Ammon's horn (tissue), 1 donor: ENCODE results near the gene ARID5B.

Source experiments
- DNase-seq: peaks from one replicate; pipeline ENCODE4 v3.0.0-alpha.2; 2016; ENCODE audit warnings: low spot score

ARID5B gene

DNA sequence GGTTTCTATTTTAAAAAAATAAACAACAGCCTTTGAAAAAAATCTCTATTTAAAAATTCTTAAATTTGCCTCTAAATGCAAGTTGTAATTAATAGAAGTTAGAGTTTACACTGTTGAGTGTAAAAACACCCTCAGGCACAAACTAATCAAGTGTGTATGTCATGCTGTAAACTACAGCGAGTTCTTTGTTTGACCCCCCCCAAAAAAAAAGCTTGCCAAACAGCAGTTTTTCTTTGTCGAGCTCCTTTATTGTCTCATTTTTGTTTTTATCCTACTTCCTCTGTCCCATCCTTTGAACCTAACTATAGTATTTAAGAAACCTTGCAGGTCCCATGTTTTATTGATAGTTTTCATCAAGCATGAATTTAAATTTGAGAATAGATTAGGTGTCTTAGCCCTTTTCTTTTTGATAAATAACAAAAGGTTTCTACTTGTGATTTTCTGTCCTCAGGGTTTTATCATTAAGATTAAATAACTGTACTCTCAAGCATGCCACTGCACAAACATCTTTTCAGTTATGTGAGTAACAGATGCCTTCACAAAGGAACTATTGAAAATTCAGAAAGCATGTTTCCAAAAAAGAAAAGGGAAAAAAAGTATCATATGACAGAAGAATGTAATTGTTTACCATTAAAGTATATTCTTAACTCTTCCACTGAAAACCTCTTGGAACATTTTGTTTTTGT, 176.0 kb downstream of the ARID5B start:
- DNase-seq: no peak

DNA sequence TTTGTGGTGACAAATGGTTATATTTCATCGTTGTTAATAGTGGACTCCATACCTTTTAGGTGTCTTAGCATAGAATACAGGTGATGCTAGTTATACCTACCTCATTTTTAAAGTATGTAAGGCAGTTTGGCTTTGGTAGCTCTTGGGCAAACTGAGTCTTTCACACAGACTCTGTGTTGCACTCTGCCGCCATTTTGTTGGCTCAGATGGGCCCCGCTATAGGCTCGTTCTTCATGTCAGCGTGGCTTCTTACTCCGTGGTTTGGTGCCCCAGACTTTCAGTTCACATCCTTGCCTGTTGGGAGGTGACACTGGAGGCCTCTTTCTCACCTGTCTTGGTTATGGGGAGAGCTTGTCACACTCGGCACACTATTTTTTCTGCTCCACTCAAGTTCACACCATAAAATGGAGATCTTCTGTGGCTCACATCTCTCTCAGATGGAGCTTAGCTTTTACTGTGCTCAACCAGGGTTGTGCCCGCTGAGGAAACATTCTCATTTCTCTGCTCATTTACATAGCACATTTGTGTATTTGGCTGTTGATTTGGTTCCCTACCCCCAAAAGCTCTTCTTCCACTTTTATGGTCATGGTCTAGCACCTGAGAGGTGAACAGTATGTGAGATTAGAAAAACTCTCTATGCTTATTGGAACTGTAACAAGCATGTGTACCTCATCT, 178.5 kb downstream of the ARID5B start:
- DNase-seq: no peak

DNA sequence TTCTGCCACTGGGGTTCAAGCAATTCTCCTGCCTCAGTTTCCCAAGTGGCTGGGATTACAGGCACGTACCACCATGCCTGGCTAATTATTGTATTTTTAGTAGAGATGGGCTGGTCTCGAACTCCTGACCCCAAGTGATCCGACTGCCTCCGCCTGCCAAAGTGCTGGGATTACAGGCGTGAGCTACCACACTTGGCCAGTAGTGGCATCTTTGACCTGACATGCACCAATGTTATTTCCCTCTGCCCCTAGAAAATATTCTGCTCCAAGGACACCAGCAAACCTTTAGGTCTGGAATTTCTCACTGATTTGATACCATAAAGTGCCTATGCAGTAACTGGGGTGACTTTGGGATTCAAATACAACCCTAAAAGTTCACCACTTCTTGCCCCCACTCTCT, 179.4 kb downstream of the ARID5B start:
- DNase-seq: no peak

DNA sequence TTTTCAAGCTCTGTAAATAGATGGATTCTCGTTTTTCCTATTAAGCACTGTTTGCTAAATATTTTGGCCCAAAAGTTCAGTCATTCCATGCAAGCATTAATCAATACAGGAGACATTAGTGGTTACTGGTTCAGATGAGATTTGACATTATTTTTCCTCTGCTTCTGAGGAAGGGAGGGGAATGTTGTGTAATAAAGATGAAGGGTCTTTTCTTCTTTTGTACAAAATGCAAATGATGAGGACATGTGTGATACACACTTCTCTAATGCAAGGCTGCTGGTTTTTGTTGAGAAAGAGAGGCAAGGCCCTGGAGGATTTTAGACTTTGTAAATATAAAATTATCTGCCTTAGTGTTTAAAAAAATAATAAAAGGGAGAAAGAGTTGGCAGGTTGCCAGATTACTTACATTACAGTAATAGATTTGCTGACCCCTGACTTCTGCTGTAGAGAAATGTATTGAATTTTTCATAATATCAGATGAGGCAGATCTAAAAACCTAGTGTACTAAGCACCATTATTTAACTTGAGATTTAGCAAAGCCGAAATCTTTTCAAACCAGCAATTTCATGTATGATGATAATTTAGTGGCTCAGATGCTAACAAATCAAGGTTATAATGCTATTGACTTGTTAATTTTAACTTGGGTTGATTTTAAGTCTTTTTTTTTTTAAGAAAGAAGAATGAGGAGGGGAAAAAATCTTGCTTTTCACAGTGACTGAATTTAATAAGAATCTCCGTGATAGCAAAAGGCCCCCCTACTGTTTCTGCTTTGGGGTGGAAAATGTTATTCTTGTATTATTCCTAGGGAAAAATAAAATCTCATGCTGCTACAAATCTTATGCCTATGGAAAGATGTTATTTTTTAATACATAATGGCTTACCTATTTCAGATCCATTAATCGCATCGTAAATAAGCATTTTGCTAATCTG, 180.1 kb downstream of the ARID5B start:
- DNase-seq: no peak

DNA sequence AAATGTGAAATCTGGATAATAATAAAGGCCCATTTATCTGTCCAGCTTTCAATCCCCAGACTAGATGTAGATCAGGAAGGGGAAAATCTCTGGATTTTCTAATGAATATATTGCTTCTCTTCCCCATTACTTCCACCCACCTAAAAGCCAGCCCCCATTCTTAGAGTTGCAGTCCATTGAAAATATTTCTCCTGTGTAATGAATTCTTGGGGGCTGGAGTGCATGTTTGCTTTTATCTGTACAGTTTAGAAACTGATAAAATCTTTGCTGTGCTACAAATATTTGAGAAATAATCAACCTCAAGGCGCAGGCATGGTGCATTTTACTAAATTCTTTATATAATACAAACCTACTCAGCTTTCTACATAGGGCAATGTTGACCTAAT, 180.8 kb downstream of the ARID5B start:
- DNase-seq: no peak

DNA sequence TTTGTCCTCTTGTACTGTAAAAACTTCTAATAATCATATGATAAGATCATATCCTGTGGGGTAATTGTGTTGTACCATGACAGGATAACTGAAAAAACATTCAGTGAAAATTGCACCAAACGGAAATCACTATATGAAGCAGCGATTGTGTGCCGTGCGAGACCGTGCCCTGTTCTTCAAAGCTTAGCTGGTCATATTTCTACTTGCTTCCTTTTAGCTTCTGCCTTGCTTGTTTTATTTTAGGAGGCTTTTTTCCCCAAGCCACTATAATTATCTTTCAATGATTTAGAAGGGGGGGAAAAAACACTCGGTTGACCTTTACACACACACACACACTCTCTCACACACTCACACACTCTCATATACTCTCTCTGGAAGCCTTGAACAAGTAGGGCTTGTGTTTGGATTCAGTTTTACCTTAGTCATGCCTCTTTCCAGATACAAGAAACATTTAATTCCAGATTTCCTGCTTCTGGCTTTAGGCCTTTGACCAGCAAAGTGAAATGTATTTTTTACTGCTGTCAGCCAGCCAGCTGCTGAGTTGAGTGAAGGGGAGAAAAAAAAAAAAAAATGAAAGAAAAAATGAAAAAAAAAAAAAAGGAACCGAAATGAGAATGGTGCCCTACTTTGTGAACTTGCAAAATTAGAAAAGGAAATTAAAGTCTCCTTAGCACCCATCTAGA, 181.4 kb downstream of the ARID5B start:
- no peak for DNase-seq

DNA sequence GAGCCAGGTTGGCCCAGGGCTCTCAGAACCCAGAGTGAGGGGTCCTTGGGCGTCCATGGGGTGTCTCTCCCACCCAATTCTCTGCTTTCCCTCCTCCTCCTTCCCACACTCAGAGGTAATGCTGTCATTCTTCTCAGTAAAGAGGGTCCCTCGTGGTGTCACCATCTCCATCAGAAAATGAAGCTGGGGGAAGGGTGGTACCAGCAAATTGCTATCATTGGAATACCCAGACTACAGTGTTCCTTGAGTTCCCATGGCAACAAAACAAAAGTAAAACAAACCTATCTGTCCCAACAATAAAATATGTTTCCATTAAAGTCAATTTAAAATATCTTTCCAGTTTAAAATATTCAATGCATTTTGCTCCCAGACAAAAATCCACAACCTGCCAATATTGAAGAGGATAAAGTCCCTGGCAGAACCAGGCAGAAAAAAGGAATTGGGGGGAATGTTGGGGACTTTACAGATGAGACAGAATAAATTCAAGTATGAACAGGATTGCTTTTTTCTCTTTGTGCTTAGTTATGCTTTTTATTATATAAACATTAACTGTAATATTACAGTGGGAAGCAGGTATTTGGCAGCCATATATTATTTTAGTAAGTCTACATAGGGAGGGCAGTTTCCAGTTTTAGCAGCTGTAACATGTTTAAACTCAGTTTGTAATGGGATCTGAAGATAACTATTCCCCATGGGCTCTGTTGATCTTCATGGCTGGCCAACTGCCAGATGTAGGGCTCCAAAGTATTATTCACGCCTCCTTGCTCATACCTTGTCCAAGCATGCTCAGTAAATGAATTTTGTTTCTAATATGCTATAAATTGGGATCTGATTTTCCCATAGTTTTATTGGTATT, 182.1 kb downstream of the ARID5B start:
- DNase-seq: no peak

DNA sequence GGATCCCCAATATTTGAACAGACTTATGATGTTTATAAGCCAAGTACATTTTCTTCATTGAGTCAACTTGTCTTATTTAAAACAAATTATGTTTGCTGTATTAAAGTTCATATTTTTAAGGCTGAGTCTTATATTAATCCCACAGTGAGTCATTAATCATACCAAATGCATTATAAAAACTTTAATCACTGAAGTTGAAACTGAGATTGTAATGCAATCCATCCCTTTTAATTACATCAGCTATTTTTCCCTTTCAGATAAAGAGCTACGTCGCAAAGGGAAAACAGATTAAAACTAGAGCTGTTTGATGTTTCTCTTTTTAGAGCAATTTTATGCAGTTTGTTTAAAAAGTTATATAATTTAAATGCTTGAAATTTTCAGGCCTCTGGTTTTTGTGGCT, 183.0 kb downstream of the ARID5B start:
- DNase-seq: no peak

DNA sequence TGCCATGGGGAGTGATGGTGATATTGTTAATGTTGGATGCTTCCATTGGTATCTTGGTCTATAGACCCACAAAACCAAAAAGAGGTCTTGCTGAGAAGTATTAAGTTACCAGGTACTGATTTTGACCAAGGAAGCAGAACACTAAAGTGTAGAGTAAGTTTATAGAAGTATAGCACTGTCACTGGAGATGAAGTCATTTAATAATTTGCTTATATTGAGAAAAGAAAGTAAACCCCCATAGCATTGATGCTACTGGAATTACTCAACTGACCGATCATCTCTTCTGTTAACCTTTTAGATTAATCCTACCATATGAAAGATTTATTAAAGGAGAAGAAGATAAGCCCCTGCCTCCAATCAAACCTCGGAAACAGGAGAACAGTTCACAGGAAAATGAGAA, 183.9 kb downstream of the ARID5B start:
- no peak for DNase-seq

DNA sequence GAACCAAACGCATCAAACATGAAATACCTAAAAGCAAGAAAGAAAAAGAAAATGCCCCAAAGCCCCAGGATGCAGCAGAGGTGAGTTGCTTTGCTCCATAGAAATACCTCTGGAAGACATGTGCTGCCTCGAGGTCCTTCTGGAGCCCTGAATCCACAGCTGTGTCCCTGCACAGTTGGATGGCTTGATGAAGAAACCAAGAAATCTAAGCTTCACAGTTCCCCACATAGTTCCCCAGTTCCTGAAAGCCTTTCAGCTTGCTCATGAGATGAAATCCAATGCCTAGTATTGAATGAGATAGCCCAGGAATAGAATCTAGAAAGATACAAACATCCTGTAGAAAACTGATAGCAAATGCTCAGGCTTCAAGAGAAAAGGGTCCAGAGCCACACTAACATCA, 184.3 kb downstream of the ARID5B start:
- no peak for DNase-seq

DNA sequence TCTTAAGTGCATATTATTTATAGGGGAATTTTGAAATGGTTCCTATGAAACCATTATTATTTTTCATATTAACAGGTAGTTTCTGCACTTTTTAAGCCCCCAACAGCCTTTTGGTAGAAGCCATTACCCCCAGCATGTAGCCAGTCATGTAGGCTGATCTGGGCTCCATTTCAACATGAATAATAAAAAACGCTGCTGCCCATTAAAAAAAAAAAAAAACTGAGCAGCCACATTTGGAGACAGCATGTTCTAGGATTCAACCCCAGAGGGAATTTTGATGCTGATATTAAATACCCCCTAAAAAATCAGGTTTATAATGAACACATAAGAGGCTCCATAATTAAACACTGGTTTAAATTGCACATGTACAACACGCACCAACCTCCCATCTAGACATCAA, 185.8 kb downstream of the ARID5B start:
- DNase-seq: no peak

DNA sequence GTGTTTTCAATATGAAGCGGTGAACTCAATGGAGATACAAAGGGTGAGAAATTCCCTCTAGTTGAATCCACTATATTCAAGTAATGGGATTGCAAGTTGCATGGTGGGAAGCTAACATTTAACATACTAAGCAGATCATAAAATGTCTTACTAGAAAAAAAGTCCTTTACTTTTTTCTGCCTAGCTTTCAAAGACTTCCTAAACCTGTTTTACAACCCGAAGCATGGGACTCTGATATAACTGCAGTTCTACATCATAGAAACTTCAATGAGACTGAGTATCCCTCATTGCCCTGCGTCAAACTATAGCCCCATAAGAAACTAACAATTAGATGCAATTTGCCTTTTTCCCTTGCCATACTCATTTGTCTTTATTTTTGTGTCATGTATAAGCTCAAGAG, 187.3 kb downstream of the ARID5B start:
- no peak for DNase-seq

DNA sequence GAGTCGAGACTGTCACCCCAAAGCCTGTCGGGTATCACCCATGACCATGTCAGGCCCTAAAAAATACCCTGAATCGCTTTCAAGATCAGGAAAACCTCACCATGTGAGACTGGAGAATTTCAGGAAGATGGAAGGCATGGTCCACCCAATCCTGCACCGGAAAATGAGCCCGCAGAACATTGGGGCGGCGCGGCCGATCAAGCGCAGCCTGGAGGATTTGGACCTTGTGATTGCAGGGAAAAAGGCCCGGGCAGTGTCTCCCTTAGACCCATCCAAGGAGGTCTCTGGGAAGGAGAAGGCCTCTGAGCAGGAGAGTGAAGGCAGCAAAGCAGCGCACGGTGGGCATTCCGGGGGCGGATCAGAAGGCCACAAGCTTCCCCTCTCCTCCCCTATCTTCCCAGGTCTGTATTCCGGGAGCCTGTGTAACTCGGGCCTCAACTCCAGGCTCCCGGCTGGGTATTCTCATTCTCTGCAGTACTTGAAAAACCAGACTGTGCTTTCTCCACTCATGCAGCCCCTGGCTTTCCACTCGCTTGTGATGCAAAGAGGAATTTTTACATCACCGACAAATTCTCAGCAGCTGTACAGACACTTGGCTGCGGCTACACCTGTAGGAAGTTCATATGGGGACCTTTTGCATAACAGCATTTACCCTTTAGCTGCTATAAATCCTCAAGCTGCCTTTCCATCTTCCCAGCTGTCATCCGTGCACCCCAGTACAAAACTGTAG, 191.0 kb downstream of the ARID5B start:
- no peak for DNase-seq

DNA sequence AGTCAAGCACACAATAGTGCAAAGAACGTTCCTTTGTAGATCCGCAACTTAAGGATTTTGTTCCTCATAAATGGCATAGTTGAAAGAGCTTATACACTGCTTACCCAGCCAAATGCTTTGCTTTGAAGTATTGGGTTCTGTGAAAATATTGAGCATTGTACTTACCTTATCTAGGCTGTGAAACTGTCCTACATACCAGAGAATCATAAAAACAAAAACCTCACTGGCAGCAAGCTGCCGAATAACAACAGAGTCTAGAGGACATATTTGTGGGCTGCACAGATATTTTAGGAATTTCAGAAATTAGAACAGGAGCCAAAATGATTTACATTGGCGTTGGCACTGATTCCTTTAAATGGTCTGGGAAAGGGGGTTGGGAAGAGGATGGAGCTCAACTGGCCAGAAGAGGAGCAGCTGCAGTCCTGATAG, 192.4 kb downstream of the ARID5B start:
- DNase-seq: no peak

DNA sequence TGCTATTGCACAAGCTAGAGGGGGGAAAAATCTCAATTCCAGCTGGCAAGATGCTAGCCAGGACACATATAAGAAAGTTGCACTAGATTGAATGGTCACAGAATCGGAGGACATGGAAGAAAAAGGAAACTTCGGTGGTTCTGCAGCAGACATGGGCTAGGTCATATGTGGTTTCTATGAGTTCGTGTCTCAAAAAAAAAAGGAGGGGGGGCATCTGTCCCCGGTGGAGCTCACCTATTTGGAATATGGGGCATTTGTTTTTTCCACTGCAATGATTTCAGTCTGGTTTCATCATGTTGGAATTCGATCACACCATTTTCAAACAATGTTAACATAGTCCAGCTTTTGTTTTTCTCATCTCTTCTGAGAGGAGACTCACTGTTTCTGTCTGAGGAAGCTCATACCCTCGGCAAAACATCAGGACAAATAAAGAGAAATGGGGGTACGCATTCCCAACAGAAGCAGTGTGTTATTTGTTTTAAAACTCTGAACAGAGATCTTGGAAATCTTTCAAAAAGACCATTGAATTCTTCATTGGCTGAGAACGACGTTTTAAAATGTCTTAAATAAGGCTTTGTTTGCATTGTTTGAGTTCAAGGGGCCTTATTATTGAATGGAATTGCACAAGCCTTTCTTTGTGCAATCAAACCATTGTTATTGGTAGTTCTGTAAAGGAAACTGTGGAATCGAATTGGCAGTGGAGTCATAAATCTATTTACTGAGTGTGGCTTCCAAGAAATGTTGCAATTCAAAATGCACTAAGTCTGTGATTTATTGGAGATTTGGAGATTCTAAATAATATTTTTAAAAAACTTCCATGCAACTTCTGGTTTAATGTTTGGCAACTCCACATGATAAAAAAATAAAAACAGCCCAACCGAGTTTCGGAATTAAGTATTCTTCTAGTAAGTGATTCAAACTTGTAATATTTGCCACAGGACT, 194.0 kb downstream of the ARID5B start:
- DNase-seq: peak; percentile 59

DNA sequence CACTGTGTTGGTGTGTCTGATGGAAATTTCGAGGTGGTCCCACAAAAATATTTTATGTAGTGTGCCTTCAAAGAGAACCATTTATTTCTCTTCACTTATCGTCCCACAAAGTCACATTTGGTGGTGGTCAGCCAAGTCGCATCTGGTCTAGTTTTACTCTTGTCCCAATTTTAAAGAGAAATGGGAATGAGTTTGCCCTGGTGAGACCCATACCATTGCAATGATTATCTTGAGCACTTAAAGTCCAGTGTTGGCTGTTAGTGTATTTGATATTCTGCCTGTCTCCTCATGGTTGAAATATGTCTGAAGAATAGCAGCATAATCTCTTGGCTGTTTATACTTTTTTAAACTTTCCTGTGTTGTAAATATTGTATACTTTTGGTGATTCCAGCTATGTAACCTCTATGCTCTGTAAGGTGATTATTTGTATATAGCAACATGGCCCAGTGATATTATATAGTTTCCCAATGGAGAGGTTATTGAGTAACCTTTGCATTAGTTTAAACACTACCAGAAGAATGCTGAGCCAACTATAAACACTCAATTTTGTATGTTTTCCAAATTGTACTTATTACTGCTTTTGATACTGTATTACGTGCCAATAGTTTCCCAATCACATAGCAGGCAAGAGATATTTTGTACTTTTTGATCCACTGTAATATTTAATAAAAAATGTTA, 194.9 kb downstream of the ARID5B start:
- DNase-seq: no peak

DNA sequence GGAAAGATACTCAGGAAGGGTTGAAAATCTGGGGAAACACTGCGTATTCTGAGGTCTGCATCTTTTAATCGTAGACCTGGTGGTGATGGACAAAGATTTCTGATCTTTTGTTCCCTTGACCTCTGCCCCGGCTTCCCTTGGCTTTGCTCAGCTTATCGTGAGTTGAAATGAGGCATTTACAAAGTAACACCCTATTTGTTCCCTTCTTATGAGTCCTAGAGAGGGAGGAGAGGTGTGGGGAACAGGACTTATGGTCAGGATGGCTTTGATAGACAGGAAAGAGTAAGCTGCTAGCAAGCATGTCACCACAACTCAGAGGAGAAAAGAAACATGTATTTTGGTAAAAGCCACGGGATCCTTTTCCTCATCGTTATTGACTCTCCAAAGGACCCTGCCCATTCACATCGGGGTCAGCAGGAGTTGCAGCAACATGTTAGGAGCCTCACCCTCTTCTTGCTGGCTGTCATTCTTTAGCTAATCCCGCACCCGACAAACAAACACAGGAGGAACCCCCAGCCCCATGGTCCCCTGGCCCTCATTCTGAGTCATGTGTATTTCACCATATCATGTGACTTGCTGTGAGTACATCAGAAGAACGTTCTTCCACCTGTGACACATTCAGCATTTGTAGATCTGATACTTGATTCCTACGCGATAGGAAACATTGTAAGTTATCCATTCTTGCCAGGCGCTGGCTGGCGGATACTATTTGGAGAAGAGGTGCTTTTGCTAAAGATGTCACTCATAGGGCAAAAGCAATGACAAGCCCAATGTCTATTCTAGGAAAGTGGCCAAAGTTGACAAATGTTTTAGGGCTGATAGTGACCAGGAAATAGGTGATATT, 197.0 kb downstream of the ARID5B start:
- no peak for DNase-seq

DNA sequence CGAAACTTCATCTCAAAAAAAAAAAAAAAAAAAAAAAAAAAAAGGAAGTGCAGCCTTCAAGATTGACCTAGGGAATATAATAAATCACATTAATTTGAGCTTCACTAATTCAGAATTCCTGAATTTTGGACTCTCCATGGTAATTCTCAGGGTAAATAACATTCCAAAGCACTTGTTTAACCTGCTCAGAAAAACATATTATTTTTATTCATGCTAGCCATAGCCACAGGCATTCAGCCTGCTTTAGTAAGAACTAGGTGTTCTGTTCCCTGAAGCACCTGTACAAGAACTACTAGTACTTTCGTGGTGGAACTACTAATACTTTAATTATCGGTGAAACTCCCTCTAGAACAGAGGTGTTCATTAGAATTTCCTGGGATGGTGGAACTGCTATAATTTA, 197.8 kb downstream of the ARID5B start:
- DNase-seq: no peak
